PFSK-1 (cell line): ENCODE results near the gene GTPBP2.

Experiments used
- FOXP2 ChIP-seq: optimal IDR thresholded peaks from 2 replicates; pipeline ENCODE3; 2011; ENCODE audit warnings: borderline replicate concordance, control low read depth, inconsistent platforms; ENCODE audit not compliant: insufficient read depth; ENCODE audit errors: extremely low read length, extremely low read depth
- POLR2AphosphoS5 ChIP-seq: IDR thresholded peaks from 2 replicates; pipeline ENCODE4 v1.6.1; 2012; ENCODE audit warnings: low read depth, mild to moderate bottlenecking, control low read depth, low read length, moderate library complexity
- REST ChIP-seq, 2 experiments: IDR thresholded peaks; 2 replicates each; pipeline versions ENCODE4 v1.6.1 to v1.8.0; 2011 to 2012; ENCODE audit warnings: low read depth in 2 of 2, low read length in 2 of 2, control low read depth in 1 of 2, inconsistent platforms in 1 of 2, mild to moderate bottlenecking in 1 of 2, moderate library complexity in 1 of 2; ENCODE audit not compliant: insufficient read depth in 1 of 2
- SIN3A ChIP-seq: IDR thresholded peaks from 2 replicates; pipeline ENCODE4 v1.6.1; 2012; ENCODE audit warnings: mild to moderate bottlenecking, low read length, moderate library complexity, borderline replicate concordance; ENCODE audit not compliant: insufficient read depth
- TAF1 ChIP-seq: IDR thresholded peaks from 2 replicates; pipeline ENCODE4 v1.6.1; 2012; ENCODE audit warnings: low read length, control low read depth, borderline replicate concordance; ENCODE audit not compliant: insufficient read depth

GTPBP2 gene

GRCh38 chr6:43644940-43645612 is 16.0 kb upstream of the GTPBP2 start, which contains the start of gene RSPH9:
Gene RSPH9 (plus strand): TSS chr6:43645036. CDS start chr6:43645099, 63 bp downstream.
- no peak for TF ChIP-seq POLR2AphosphoS5
- no peak for TF ChIP-seq TAF1
- no peak for TF ChIP-seq FOXP2
- TF ChIP-seq REST (IDR thresholded peaks at IDR 0.05; ENCODE audit: insufficient read depth in 1 of 2, low read depth in 2 of 2, low read length in 2 of 2): no peak

- no peak for TF ChIP-seq REST (IDR thresholded peaks at IDR 0.05; ENCODE audit: insufficient read depth in 1 of 2, low read depth in 2 of 2, low read length in 2 of 2)
- no peak for TF ChIP-seq TAF1
- no peak for TF ChIP-seq SIN3A
- no peak for TF ChIP-seq FOXP2
- no peak for TF ChIP-seq POLR2AphosphoS5
Measured at GRCh38 chr6:43639984-43640800, 11.1 kb upstream of the GTPBP2 start.

GRCh38 chr6:43636308-43636659 is 7.2 kb upstream of the GTPBP2 start:
- TF ChIP-seq POLR2AphosphoS5 (no peak), REST (IDR thresholded peaks at IDR 0.05; ENCODE audit: insufficient read depth in 1 of 2, low read depth in 2 of 2, low read length in 2 of 2) (no peak), TAF1 (no peak), FOXP2 (no peak), SIN3A (no peak)

GRCh38 chr6:43635387-43636307 is 6.6 kb upstream of the GTPBP2 start, which contains the start of gene MAD2L1BP:
Gene MAD2L1BP (plus strand): TSS chr6:43635840. CDS start chr6:43635876, 36 bp downstream.
- TF ChIP-seq FOXP2 (peak; percentile 69), TAF1 (peak; percentile 89; the same call in 1 of the 2 replicates), REST (IDR thresholded peaks at IDR 0.05; ENCODE audit: insufficient read depth in 1 of 2, low read depth in 2 of 2, low read length in 2 of 2) (peak; percentile 86 to 94), SIN3A (peak; percentile 87; the same call in 1 of the 2 replicates), POLR2AphosphoS5 (peak; percentile 99)
